ENCODE data around the gene TGFBR3.

Gene TGFBR3

GRCh38 chr1:91650764-91651163, 235.2 kb downstream of the TGFBR3 start:
- no peak for DNase-seq (ENCODE audit: low read depth in 3 of 3)

- DNase-seq (ENCODE audit: low read depth in 3 of 3): no peak
These were observed 238.9 kb downstream of the TGFBR3 start for GRCh38 chr1:91647061-91647460.

DNA sequence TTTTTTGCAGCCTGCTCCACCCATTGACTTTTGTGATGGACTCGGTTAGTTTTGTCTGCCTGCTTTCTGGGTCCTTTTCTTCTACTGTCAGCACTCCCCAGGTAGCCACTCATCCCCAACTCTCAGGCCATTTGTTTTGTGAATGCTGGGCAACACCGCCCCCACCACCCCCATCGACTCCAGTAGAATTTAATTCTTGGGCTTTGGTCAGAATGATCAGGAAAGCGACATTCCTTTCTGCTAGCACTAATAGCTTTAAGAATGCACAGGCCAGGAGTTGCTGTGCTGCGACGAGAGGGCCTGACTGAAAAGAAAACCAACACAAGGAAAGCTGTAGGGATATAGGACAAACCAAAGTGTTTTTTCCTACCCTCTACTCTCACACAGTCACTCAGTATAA, 240.9 kb downstream of the TGFBR3 start:
- DNase-seq (ENCODE audit: low read depth in 3 of 3): no peak

GRCh38 chr1:91643431-91643830, 242.5 kb downstream of the TGFBR3 start:
- DNase-seq (ENCODE audit: low read depth in 3 of 3): no peak

- no peak for DNase-seq (ENCODE audit: low read depth in 3 of 3)
These were observed 244.9 kb downstream of the TGFBR3 start for GRCh38 chr1:91640877-91641526.

GRCh38 chr1:91637539-91637994, 248.4 kb downstream of the TGFBR3 start:
- no peak for DNase-seq (ENCODE audit: low read depth in 3 of 3)

DNA sequence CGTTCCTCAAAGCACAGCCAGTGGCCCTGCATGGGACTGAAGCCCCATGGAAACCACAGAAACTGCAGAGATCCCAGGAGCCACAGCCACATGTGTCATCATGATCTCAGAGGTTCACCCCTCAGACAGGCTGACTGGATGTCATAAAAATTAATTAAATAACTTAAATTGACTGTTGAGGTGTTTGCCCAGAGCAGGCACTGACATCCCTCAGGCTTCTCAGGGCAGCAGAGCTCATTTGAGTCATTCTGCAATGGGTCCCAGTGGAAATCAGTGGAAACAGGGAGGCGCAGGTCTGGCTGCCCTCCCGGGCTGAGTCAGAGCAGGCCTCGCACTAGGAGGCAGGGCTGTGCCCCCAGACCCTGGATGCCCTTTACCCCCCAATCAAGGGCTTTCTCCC, 250.2 kb downstream of the TGFBR3 start:
- DNase-seq (ENCODE audit: low read depth in 3 of 3): no peak

GRCh38 chr1:91633438-91633837, 252.5 kb downstream of the TGFBR3 start:
- no peak for DNase-seq (ENCODE audit: low read depth in 3 of 3)

DNA sequence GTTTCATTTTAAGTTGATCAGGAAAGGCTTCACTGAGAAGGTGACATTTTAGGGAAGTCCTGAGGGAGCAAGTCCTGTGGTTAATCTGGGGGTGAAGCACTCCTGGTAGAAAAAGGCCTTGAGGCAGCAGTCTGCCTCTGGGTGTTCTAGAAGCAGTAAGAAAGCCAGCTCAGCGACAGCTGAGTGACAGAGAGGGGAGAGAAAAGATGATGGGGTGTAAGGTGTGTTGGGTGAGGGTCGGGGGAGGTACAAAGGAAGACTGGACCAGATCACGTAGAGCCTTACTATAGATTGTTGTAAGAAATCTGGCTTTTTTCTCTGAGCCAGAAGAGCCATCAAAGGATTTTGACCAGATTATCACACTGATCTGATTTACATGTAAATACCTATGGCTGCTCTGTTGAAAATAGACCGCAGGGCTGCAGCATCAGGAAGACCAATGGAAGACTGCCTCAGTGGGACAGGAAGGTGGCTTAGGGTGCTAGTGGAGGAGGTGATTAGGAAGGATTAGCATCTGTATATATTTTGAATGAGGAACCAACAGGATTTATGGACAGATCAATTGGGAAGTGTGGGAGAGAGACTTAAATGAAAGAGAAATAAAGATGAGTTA, 254.1 kb downstream of the TGFBR3 start:
- no peak for DNase-seq (ENCODE audit: low read depth in 3 of 3)

GRCh38 chr1:91630803-91631202, 255.1 kb downstream of the TGFBR3 start:
- no peak for DNase-seq (ENCODE audit: low read depth in 3 of 3)
